WTC11 (cell line): ENCODE results near the gene NLRP6. TPM values are rescaled to one million over a fixed set of nuclear protein-coding genes. Genes with fewer than 3 reads are reported as not detected.
A peak's percentile ranks its signal among the peaks of the same experiment; 100 is the strongest.
"Not testable (repeated sequence)": the region's sequence is repeated elsewhere in the genome, so short reads cannot be mapped to it uniquely, and the experiment has no call there.

Experiments used
- ATAC-seq: fragments of 200-7000 bp; cut with Tn5 transposase; 2 replicates; pipeline ENCODE4 v1.10.0; 2021; ENCODE audit warnings: mild to moderate bottlenecking, moderate library complexity
- CTCF ChIA-PET: fragments of 300-600 bp; sonication (Branson Sonifier 250); formaldehyde crosslinking; loops from one replicate; lab custom pipeline; 2021; ENCODE audit warnings: antibody characterized with exemption; lab: Charles Lee
- POLR2A ChIA-PET: fragments of 350-600 bp; sonication (Branson Sonifier 250); formaldehyde crosslinking; loops from one replicate; lab custom pipeline; 2021; ENCODE audit warnings: antibody characterized with exemption; lab: Charles Lee
- DNase-seq: peaks from one replicate; pipeline ENCODE4 v3.0.0; 2021; ENCODE audit warnings: low spot score
- H3K27ac Mint-ChIP-seq: 2 replicates; pipeline ENCODE4 v1.8.0; 2021; ENCODE audit warnings: mixed read lengths
- H3K27me3 Mint-ChIP-seq: 2 replicates; pipeline ENCODE4 v1.8.0; 2021; ENCODE audit warnings: low read depth, mild to moderate bottlenecking, moderate library complexity, mixed read lengths
- H3K36me3 Mint-ChIP-seq: 2 replicates; pipeline ENCODE4 v1.8.0; 2021; ENCODE audit warnings: mixed read lengths
- H3K4me1 Mint-ChIP-seq: 2 replicates; pipeline ENCODE4 v1.8.0; 2022; ENCODE audit warnings: mixed read lengths
- H3K4me3 Mint-ChIP-seq: 2 replicates; pipeline ENCODE4 v1.8.0; 2021; ENCODE audit warnings: mild to moderate bottlenecking, moderate library complexity, mixed read lengths
- H3K9me3 Mint-ChIP-seq: 2 replicates; pipeline ENCODE4 v1.8.0; 2021; ENCODE audit warnings: mixed read lengths
- E2F5 ChIP-seq: sonication (generic); formaldehyde crosslinking; IDR thresholded peaks from 2 replicates; pipeline ENCODE4 v1.8.1; 2022; ENCODE audit warnings: mild to moderate bottlenecking, moderate library complexity, missing genetic modification reagents
- FOXJ3 ChIP-seq: sonication (generic); formaldehyde crosslinking; IDR thresholded peaks from 2 replicates; pipeline ENCODE4 v1.9.0; 2021; ENCODE audit warnings: missing genetic modification reagents, mild to moderate bottlenecking, borderline replicate concordance
- FOXK1 ChIP-seq: sonication (generic); formaldehyde crosslinking; IDR thresholded peaks from 2 replicates; pipeline ENCODE4 v1.8.0; 2022; ENCODE audit warnings: mild to moderate bottlenecking, moderate library complexity, missing genetic modification reagents
- KAT7 ChIP-seq: sonication (generic); formaldehyde crosslinking; IDR thresholded peaks from 2 replicates; pipeline ENCODE4 v1.8.1; 2023; ENCODE audit warnings: missing genetic modification reagents, mild to moderate bottlenecking, borderline replicate concordance
- MXD4 ChIP-seq: fragments of 250-450 bp; sonication (Bioruptor Pico); IDR thresholded peaks from 2 replicates; pipeline ENCODE4 v1.8.0; 2021; ENCODE audit warnings: mild to moderate bottlenecking, moderate library complexity, borderline replicate concordance
- NR3C1 ChIP-seq: sonication (generic); formaldehyde crosslinking; conservative IDR thresholded peaks from 2 replicates; pipeline ENCODE4 v1.8.1; 2023; ENCODE audit warnings: low read depth, mild to moderate bottlenecking, missing genetic modification reagents
- SOX15 ChIP-seq: fragments of 250-450 bp; sonication (Bioruptor Pico); IDR thresholded peaks from 2 replicates; pipeline ENCODE4 v1.9.0; 2021; ENCODE audit warnings: mild to moderate bottlenecking
- SP1 ChIP-seq: sonication (generic); formaldehyde crosslinking; conservative IDR thresholded peaks from 2 replicates; pipeline ENCODE4 v1.8.1; 2022; ENCODE audit warnings: missing genetic modification reagents
- TCF7 ChIP-seq: sonication (generic); formaldehyde crosslinking; IDR thresholded peaks from 2 replicates; pipeline ENCODE4 v1.8.0; 2022; ENCODE audit warnings: mild to moderate bottlenecking, low read depth, missing genetic modification reagents, moderate library complexity
- ZBTB21 ChIP-seq: sonication (generic); formaldehyde crosslinking; IDR thresholded peaks from 2 replicates; pipeline ENCODE4 v1.8.1; 2023; ENCODE audit warnings: mild to moderate bottlenecking, missing genetic modification reagents, borderline replicate concordance
- ZMAT4 ChIP-seq: fragments of 250-450 bp; sonication (Bioruptor Pico); IDR thresholded peaks from 2 replicates; pipeline ENCODE4 v1.9.0; 2021; ENCODE audit warnings: mild to moderate bottlenecking
- ZNF317 ChIP-seq: sonication (generic); formaldehyde crosslinking; IDR thresholded peaks from 2 replicates; pipeline ENCODE4 v1.8.1; 2023; ENCODE audit warnings: low read depth, mild to moderate bottlenecking, moderate library complexity, missing genetic modification reagents, borderline replicate concordance
- total RNA-seq: library from RNA; stranded (reverse); gene quantifications from 3 replicates; pipeline ENCODE4 v1.2.3, GENCODE V29; 2021
- TF ChIP-seq, protein P1 (sequence below): fragments of 250-450 bp; sonication (Bioruptor Pico); IDR thresholded peaks from 2 replicates; pipeline ENCODE4 v1.9.0; 2021; ENCODE audit warnings: moderate library complexity, mild to moderate bottlenecking, inconsistent platforms, borderline replicate concordance
- TF ChIP-seq, protein P2 (sequence below): sonication (generic); formaldehyde crosslinking; IDR thresholded peaks from 2 replicates; pipeline ENCODE4 v1.8.1; 2023; ENCODE audit warnings: mild to moderate bottlenecking, missing genetic modification reagents, borderline replicate concordance

Gene NLRP6
- total RNA-seq, 1 experiment from 2014 or later: 0.09 TPM

GRCh38 chr11:317668-318404, 39.6 kb downstream of the NLRP6 start:
- ATAC-seq, H3K27me3 Mint-ChIP-seq, H3K9me3 Mint-ChIP-seq: not testable (repeated sequence)
- POLR2A ChIA-PET: interaction anchor here (0.6 to 1.1 kb wide), 3 partner anchors 10 to 22 kb away, joined by 3 to 5 read pairs (median 3); partner anchors contain the start of gene IFITM2
- peak overlapping the region; percentile 75 for H3K4me3 Mint-ChIP-seq
- peak; percentile 24 for DNase-seq
- TF ChIP-seq ZMAT4: 0 out of 2 replicates have a peak, but pooled peaks have one; percentile 27
- H3K4me1 Mint-ChIP-seq: peaks cover 29% of the 10 kb centered on the region
- H3K36me3 Mint-ChIP-seq: peaks cover 11% of the 10 kb centered on the region
- H3K27ac Mint-ChIP-seq: peak overlapping the region; percentile 96
- CTCF ChIA-PET: interaction anchor here (0.7 to 3.6 kb wide), 10 partner anchors 9 to 111 kb away, joined by 3 to 34 read pairs (median 7); partner anchors contain the start of genes BET1L, IFITM2 and RIC8A

- not testable (repeated sequence) for DNase-seq, H3K9me3 Mint-ChIP-seq, H3K4me3 Mint-ChIP-seq, H3K27me3 Mint-ChIP-seq, H3K27ac Mint-ChIP-seq
- peaks cover 11% of the 10 kb centered on the region for H3K36me3 Mint-ChIP-seq
- POLR2A ChIA-PET: interaction anchor here (0.6 to 0.9 kb wide), 2 partner anchors 13 to 37 kb away, joined by 3 read pairs; no protein-coding TSS in a partner anchor
- H3K4me1 Mint-ChIP-seq: peaks cover 22% of the 10 kb centered on the region
- ATAC-seq: peak; percentile 18
- CTCF ChIA-PET: interaction anchor here (2.3 to 3.6 kb wide), 2 partner anchors 11 to 68 kb away, joined by 13 to 34 read pairs; partner anchors contain the start of gene IFITM2
These were observed 40.4 kb downstream of the NLRP6 start for GRCh38 chr11:318405-319120.

GRCh38 chr11:319121-319887, 41.1 kb downstream of the NLRP6 start:
- DNase-seq, H3K27me3 Mint-ChIP-seq: not testable (repeated sequence)
- ChIA-PET POLR2A (interaction anchor here (0.6 to 1.3 kb wide), 4 partner anchors 10 to 36 kb away, joined by 3 to 4 read pairs (median 3); no protein-coding TSS in a partner anchor), CTCF (interaction anchor here (0.6 to 1.3 kb wide), 2 partner anchors 13 to 21 kb away, joined by 3 to 7 read pairs; no protein-coding TSS in a partner anchor)
- Mint-ChIP-seq H3K27ac (peak overlapping the region; percentile 100), H3K4me1 (peaks cover 24% of the 10 kb centered on the region)
- 0 out of 2 replicates have a peak, but pooled peaks have one; percentile 32 for TF ChIP-seq SP1
- 0 out of 2 replicates have a peak, but pooled peaks have one; percentile 37 for TF ChIP-seq KAT7 (CRISPR knock-in tag)
- TF ChIP-seq, all 79 proteins: peak for 2; not testable (repeated sequence) for 77
- peak overlapping the region; percentile 95 for H3K4me3 Mint-ChIP-seq
- peak; percentile 20 for ATAC-seq
- not testable (repeated sequence) for H3K36me3 Mint-ChIP-seq, H3K9me3 Mint-ChIP-seq

DNA sequence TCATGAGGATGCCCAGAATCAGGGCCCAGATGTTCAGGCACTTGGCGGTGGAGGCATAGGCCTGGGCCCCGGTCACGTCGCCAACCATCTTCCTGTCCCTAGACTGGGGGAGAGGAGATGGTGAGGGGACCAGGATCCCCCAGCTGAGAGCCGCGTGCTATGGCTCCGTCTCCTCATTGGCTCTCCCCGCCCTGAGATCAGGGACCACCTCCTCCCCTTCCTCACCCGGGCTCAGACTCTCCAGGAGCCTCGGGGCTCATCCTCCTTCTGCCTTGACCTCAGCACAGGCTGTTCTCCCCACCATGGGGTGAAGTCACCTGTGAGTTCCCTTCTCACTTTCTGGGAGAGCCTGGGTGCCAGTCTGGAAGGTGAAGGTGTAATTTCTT, 41.7 kb downstream of the NLRP6 start:
- ChIA-PET CTCF (interaction anchor here (0.6 to 1.3 kb wide), 2 partner anchors 14 to 20 kb away, joined by 3 to 7 read pairs; no protein-coding TSS in a partner anchor), POLR2A (interaction anchor here (0.9 to 1.3 kb wide), 2 partner anchors 11 to 36 kb away, joined by 3 read pairs; no protein-coding TSS in a partner anchor)
- not testable (repeated sequence) for H3K36me3 Mint-ChIP-seq, H3K9me3 Mint-ChIP-seq, DNase-seq, H3K27me3 Mint-ChIP-seq
- peaks cover 30% of the 10 kb centered on the region for H3K4me1 Mint-ChIP-seq
- peak overlapping the region; percentile 100 for H3K27ac Mint-ChIP-seq
- peak; percentile 6; the same call in 1 of the 2 replicates for ATAC-seq
- H3K4me3 Mint-ChIP-seq: peak overlapping the region; percentile 95

- H3K4me3 Mint-ChIP-seq: no peak overlapping the region
- TF ChIP-seq MXD4 (CRISPR knock-in tag) (no peak), SP1 (no peak), E2F5 (CRISPR knock-in tag) (no peak), ZNF317 (CRISPR knock-in tag) (no peak), SOX15 (CRISPR knock-in tag) (no peak), TCF7 (CRISPR knock-in tag) (no peak), FOXK1 (CRISPR knock-in tag) (no peak), NR3C1 (no peak), FOXJ3 (CRISPR knock-in tag) (no peak), ZBTB21 (CRISPR knock-in tag) (no peak)
- TF ChIP-seq, protein P1, sequence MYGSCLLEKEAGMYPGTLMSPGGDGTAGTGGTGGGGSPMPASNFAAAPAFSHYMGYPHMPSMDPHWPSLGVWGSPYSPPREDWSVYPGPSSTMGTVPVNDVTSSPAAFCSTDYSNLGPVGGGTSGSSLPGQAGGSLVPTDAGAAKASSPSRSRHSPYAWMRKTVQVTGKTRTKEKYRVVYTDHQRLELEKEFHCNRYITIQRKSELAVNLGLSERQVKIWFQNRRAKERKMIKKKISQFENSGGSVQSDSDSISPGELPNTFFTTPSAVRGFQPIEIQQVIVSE: no peak
- TF ChIP-seq, protein P2, sequence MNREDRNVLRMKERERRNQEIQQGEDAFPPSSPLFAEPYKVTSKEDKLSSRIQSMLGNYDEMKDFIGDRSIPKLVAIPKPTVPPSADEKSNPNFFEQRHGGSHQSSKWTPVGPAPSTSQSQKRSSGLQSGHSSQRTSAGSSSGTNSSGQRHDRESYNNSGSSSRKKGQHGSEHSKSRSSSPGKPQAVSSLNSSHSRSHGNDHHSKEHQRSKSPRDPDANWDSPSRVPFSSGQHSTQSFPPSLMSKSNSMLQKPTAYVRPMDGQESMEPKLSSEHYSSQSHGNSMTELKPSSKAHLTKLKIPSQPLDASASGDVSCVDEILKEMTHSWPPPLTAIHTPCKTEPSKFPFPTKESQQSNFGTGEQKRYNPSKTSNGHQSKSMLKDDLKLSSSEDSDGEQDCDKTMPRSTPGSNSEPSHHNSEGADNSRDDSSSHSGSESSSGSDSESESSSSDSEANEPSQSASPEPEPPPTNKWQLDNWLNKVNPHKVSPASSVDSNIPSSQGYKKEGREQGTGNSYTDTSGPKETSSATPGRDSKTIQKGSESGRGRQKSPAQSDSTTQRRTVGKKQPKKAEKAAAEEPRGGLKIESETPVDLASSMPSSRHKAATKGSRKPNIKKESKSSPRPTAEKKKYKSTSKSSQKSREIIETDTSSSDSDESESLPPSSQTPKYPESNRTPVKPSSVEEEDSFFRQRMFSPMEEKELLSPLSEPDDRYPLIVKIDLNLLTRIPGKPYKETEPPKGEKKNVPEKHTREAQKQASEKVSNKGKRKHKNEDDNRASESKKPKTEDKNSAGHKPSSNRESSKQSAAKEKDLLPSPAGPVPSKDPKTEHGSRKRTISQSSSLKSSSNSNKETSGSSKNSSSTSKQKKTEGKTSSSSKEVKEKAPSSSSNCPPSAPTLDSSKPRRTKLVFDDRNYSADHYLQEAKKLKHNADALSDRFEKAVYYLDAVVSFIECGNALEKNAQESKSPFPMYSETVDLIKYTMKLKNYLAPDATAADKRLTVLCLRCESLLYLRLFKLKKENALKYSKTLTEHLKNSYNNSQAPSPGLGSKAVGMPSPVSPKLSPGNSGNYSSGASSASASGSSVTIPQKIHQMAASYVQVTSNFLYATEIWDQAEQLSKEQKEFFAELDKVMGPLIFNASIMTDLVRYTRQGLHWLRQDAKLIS (CRISPR knock-in tag): no peak
These were observed 45.9 kb downstream of the NLRP6 start for GRCh38 chr11:324156-324555.

More at GRCh38 chr11:324156-324555, 45.9 kb downstream of the NLRP6 start:
- H3K9me3 Mint-ChIP-seq: peaks cover 2% of the 10 kb centered on the region
- H3K27ac Mint-ChIP-seq: peak overlapping the region; percentile 73; the same call in 1 of the 2 replicates
- POLR2A ChIA-PET: no interaction called here
- no peak for DNase-seq
- CTCF ChIA-PET: interaction anchor here (0.7 kb wide), 1 partner anchor 73 kb away, joined by 3 read pairs; no protein-coding TSS in a partner anchor
- H3K4me1 Mint-ChIP-seq: peaks cover 34% of the 10 kb centered on the region
- no peak for ATAC-seq
- no peaks in the 10 kb centered on the region for H3K36me3 Mint-ChIP-seq
- no peaks in the 10 kb centered on the region for H3K27me3 Mint-ChIP-seq
